Upper lobe of left lung (tissue), 4 donors: ENCODE measurements around the gene MAP3K13.

Experiments used
- CTCF ChIP-seq, 6 experiments: fragments of 450-650 bp in 4 of 6; fragments of 200-600 bp in 2 of 6; sonication (generic) in 2 of 6; IDR thresholded peaks; one replicate each; pipeline ENCODE4 v1.5.1; 2016 to 2019; ENCODE audit warnings: antibody characterized with exemption in 6 of 6
- EP300 ChIP-seq, 4 donors: sonication (generic); formaldehyde crosslinking; IDR thresholded peaks; one replicate each; pipeline ENCODE4 v1.5.1; 2017; ENCODE audit warnings: antibody characterized with exemption in 4 of 4, control low read depth in 2 of 4
- POLR2A ChIP-seq, 4 donors: fragments of 450-650 bp; IDR thresholded peaks; one replicate each; pipeline ENCODE4 v1.5.1; 2016 to 2017; ENCODE audit warnings: antibody characterized with exemption in 4 of 4, mild to moderate bottlenecking in 2 of 4
- POLR2AphosphoS5 ChIP-seq, 2 donors: sonication (generic); formaldehyde crosslinking; IDR thresholded peaks; one replicate each; pipeline ENCODE4 v1.5.1; 2017; ENCODE audit warnings: antibody characterized with exemption in 2 of 2

GRCh38 chr3:185320949-185321348 is 42.0 kb upstream of the MAP3K13 start:
- no peak for TF ChIP-seq CTCF (IDR thresholded peaks at IDR 0.05)
- TF ChIP-seq POLR2A (IDR thresholded peaks at IDR 0.05): no peak
- TF ChIP-seq POLR2AphosphoS5 (IDR thresholded peaks at IDR 0.05): no peak
- TF ChIP-seq EP300 (IDR thresholded peaks at IDR 0.05): no peak
